HG03196 (cell line): ENCODE data around the gene MYOG.

ENCODE experiments used
- ATAC-seq: cut with Tn5 transposase; IDR thresholded peaks from one replicate; pipeline ENCODE4 v1.9.1; 2021; ENCODE audit not compliant: unreplicated experiment

The MYOG gene

DNA sequence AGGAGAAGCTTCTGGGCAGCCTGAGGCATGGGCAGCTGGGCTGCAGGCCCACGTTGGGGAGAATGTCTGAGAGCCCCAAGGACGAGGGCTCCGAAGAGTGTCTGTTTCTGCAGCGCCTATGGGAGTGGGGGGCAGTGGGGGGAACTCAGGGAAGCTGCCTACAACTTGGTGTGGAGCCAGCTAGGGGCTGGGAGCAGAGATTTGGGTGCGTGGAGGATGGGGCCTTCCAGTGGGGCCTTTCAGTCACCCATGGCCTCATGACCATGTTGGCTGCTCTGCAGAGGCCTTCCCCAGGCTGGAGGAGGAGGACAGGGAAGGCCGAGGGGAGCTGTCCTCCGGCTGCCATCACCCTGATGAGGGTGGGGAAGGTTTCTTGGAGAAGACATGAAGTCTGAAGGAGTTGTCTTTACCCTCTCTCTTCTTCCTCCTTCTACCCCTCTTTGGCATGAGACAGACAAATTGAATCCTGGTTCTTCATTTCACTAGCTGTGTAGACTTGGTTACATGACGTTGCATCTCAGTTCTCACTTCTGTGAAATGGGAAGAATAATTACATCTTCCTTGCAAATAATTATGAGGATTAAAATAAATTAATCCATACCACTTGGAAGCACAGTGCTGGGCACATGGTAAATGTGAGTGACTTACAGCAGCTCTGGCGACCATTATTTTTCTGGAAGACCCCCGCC, 51.2 kb downstream of the MYOG start:
- no peak for ATAC-seq

DNA sequence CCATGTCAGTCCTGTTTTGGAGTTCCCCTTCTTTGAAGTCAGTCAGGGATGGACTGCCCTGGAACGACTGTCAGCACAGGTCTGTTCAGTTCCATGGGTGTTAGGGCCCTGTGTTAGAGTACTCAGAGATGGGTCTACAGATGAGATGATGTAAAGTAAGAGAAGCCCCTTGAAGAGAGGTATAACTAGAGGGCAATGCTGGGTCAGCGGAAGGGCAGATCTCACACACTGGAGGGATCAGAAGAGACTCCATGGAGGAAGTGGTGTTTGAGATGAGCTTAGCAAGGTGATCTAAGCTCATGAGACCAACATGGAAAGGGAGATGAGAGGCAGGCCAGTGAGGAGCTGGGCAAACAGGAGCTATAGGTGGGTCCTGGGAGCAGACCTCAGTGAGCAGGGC, 51.9 kb downstream of the MYOG start:
- no peak for ATAC-seq

DNA sequence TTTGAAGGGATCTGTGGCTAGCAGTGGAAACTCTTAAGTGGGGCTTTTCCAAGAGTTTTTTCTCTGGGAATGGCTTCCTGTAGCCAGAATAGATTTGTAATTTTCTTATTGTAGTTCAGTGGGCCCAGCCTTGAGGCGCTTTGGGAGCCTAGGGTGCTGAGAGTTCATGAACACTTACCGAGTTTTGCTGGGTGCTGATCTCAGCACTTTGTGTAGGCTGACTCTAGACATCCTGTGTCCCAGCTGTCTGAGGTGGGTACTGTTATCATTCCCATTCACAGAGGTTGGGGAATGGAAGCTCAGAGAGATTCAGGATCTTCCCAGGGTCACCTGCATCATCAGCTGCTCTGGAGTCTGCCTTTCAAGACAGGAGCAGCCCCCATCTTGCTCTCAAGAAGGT, 52.5 kb downstream of the MYOG start:
- no peak for ATAC-seq
